Measurements from ENCODE around the gene NR5A1. TPM values are rescaled to one million over a fixed set of nuclear protein-coding genes. Genes with fewer than 3 reads are reported as not detected.

Gene NR5A1
- total RNA-seq, 4 donors from 2014 or later = not detected

- Histone ChIP-seq H3K4me3 (no peak overlapping the region), H3K27ac (no peak overlapping the region), H3K4me1 (peaks cover 5% of the 10 kb centered on the region), H3K9me3 (no peaks in the 10 kb centered on the region), H3K36me3 (no peaks in the 10 kb centered on the region), H3K27me3 (peaks cover 3% of the 10 kb centered on the region)
- TF ChIP-seq, protein P1, sequence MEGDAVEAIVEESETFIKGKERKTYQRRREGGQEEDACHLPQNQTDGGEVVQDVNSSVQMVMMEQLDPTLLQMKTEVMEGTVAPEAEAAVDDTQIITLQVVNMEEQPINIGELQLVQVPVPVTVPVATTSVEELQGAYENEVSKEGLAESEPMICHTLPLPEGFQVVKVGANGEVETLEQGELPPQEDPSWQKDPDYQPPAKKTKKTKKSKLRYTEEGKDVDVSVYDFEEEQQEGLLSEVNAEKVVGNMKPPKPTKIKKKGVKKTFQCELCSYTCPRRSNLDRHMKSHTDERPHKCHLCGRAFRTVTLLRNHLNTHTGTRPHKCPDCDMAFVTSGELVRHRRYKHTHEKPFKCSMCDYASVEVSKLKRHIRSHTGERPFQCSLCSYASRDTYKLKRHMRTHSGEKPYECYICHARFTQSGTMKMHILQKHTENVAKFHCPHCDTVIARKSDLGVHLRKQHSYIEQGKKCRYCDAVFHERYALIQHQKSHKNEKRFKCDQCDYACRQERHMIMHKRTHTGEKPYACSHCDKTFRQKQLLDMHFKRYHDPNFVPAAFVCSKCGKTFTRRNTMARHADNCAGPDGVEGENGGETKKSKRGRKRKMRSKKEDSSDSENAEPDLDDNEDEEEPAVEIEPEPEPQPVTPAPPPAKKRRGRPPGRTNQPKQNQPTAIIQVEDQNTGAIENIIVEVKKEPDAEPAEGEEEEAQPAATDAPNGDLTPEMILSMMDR (IDR thresholded peaks at IDR 0.05) = no peak
- TF ChIP-seq POLR2AphosphoS5 (IDR thresholded peaks at IDR 0.05) (no peak), EP300 (IDR thresholded peaks at IDR 0.05) (no peak), POLR2A (IDR thresholded peaks at IDR 0.05) (no peak)
- DNase-seq (ENCODE audit: low spot score in 2 of 2) = no peak
- WGBS = 63% methylated on average over 21 of the region's 23 CpGs
Measured at GRCh38 chr9:124511891-124512805, 4.9 kb upstream of the NR5A1 start.

DNA sequence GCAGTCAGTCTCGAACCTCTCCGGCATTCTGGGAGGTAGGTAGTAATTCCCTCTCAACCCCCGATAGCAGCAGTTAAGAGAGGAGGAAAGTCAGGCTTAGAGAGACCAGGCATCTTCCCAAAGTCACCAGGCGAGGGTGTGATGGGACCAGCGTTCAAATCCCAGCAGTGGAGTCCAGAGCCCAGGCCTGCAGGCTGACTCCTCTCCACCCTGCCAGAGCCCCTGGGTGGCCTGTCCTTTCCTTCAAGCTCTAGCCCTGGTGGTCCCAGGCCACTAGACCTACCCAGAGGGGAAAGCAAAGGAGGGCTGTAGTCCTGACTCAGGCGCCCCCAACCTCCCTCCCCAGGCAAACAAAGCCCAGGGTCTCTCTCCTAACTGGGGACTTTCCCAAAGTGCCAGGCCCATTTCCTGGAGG is 4.2 kb upstream of the NR5A1 start:
- DNase-seq (ENCODE audit: low spot score in 2 of 2) = no peak
- 88% methylated on average over 6 of the region's 6 CpGs for WGBS

GRCh38 chr9:124510650-124511425 is 3.6 kb upstream of the NR5A1 start:
- Histone ChIP-seq H3K4me1 (peaks cover 5% of the 10 kb centered on the region), H3K9me3 (no peaks in the 10 kb centered on the region), H3K27me3 (peaks cover 8% of the 10 kb centered on the region), H3K36me3 (no peaks in the 10 kb centered on the region), H3K27ac (no peak overlapping the region), H3K4me3 (no peak overlapping the region)
- DNase-seq (ENCODE audit: low spot score in 2 of 2) = no peak
- 81% methylated on average over 8 of the region's 9 CpGs for WGBS
- TF ChIP-seq EP300 (IDR thresholded peaks at IDR 0.05) (no peak), POLR2AphosphoS5 (IDR thresholded peaks at IDR 0.05) (no peak), POLR2A (IDR thresholded peaks at IDR 0.05) (no peak)
- TF ChIP-seq, protein P1 (IDR thresholded peaks at IDR 0.05) = no peak

More for the DNA sequence above, 4.2 kb upstream of the NR5A1 start:
- TF ChIP-seq POLR2A (IDR thresholded peaks at IDR 0.05) (no peak), POLR2AphosphoS5 (IDR thresholded peaks at IDR 0.05) (no peak), EP300 (IDR thresholded peaks at IDR 0.05) (no peak)
- Histone ChIP-seq H3K4me1 (peaks cover 5% of the 10 kb centered on the region), H3K4me3 (no peak overlapping the region), H3K27ac (no peak overlapping the region), H3K36me3 (no peaks in the 10 kb centered on the region), H3K27me3 (peaks cover 3% of the 10 kb centered on the region), H3K9me3 (no peaks in the 10 kb centered on the region)

DNA sequence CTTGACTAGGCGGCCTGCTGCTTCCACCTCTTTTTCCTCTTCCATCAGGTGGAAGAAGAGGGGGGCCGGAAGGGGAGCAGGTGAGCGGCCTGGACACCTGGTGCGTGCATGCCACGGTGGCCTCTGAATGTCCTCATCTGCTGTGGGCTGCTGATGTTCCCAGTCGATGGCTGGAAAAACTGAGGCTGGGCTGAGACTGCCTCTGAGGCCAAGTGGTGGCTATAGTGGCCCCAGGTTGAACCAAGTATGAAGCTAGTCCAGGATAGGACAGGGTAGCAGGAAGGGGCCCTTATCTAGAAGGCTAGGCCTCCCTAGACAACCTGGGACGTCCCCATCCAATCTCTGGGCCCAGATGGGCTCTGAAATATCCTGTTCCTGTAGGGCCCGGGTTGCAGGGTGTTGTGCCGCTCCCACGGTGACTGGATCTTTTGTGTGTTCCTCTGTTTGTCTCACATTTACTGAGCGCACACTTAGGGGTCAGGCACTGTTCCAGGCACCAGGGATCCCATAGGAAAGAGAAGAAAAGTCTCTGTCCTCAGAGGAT is 753 bp upstream of the NR5A1 start:
- 98% methylated on average over 11 of the region's 11 CpGs for WGBS
- TF ChIP-seq EP300 (IDR thresholded peaks at IDR 0.05) (no peak), POLR2AphosphoS5 (IDR thresholded peaks at IDR 0.05) (no peak), POLR2A (IDR thresholded peaks at IDR 0.05) (no peak)
- TF ChIP-seq, protein P1 (IDR thresholded peaks at IDR 0.05) = no peak

GRCh38 chr9:124506433-124506832 is 766 bp downstream of the NR5A1 start:
- peaks cover 48% of the 10 kb centered on the region for H3K27me3 ChIP-seq
- DNase-seq (ENCODE audit: low spot score in 2 of 2) = no peak
- H3K4me3 ChIP-seq = no peak overlapping the region
- no peak overlapping the region for H3K27ac ChIP-seq
- TF ChIP-seq EP300 (IDR thresholded peaks at IDR 0.05) = no peak
- TF ChIP-seq POLR2AphosphoS5 (IDR thresholded peaks at IDR 0.05) = no peak
- no peak for TF ChIP-seq POLR2A (IDR thresholded peaks at IDR 0.05)
- TF ChIP-seq, protein P1 (IDR thresholded peaks at IDR 0.05) = no peak
- H3K9me3 ChIP-seq = no peaks in the 10 kb centered on the region
- H3K36me3 ChIP-seq = no peaks in the 10 kb centered on the region
- 81% methylated on average over 5 of the region's 8 CpGs for WGBS
- H3K4me1 ChIP-seq = peaks cover 22% of the 10 kb centered on the region

More for the DNA sequence above, 753 bp upstream of the NR5A1 start:
- no peak for DNase-seq (ENCODE audit: low spot score in 2 of 2)
- Histone ChIP-seq H3K4me1 (peaks cover 21% of the 10 kb centered on the region), H3K9me3 (no peaks in the 10 kb centered on the region), H3K27me3 (peaks cover 36% of the 10 kb centered on the region), H3K4me3 (no peak overlapping the region), H3K27ac (no peak overlapping the region), H3K36me3 (no peaks in the 10 kb centered on the region)

Measured in suprapubic skin (tissue), 4 donors.